SH-SY5Y (cell line): Measurements from ENCODE around the gene CDC27.

Experiments used
- GATA2 ChIP-seq: IDR thresholded peaks from 2 replicates; pipeline ENCODE4 v1.6.1; 2011; ENCODE audit warnings: mild to moderate bottlenecking, low read depth, low read length
- GATA3 ChIP-seq: IDR thresholded peaks from 2 replicates; pipeline ENCODE4 v1.6.1; 2011; ENCODE audit warnings: low read depth, mild to moderate bottlenecking, low read length, moderate library complexity

GRCh38 chr17:47077576-47077975 is 111.5 kb downstream of the CDC27 start:
- TF ChIP-seq GATA2 (no peak), GATA3 (no peak)
